GM21825 (cell line): ENCODE results near the gene RABEP2.
"Not testable (repeated sequence)": the region's sequence is repeated elsewhere in the genome, so short reads cannot be mapped to it uniquely, and the experiment has no call there.

Experiments used
- ATAC-seq: cut with Tn5 transposase; IDR thresholded peaks from one replicate; pipeline ENCODE4 v1.9.1; 2021; ENCODE audit warnings: mild to moderate bottlenecking, moderate library complexity; ENCODE audit not compliant: unreplicated experiment

The RABEP2 gene

DNA sequence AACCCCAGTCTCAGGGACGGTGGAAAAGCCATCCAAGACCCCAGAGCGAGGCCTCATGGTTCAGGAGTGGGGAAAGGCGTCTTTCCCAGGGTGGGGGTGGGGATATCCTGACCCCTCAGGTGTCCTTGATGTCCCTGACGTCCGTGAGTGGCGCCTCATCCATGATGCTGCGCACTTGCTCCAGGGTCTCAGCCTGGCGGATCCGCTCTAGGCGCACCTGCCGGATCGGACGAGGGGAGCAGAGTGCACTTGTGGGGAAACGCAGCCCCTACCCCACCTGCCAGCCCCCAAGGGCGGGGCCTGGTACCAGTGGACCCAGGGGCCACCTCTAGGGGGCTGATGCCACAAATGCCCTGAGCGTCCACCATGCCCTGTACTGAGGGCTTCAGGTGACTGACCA lies 20.2 kb downstream of the RABEP2 start:
- ATAC-seq, result no peak

DNA sequence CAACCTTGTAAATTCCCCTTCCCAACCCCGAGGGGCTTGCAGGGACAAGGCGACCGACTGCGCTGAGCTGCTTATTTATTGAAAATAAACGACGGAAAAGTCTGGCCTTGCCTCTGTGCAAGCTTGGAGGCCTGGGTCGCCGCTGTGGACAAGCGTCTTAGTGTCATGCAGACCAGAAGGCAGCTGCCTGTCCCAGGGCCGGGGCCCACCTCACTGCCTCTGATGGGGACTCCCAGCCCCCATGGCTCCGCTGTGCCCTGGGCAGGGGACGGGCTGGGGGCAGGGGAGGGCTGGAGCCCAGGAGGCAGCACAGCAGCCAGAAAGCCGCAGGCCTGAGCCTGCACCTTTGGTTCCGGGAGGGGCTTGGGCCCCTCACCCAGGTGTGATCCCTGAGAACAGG lies 20.7 kb downstream of the RABEP2 start:
- no peak for ATAC-seq

DNA sequence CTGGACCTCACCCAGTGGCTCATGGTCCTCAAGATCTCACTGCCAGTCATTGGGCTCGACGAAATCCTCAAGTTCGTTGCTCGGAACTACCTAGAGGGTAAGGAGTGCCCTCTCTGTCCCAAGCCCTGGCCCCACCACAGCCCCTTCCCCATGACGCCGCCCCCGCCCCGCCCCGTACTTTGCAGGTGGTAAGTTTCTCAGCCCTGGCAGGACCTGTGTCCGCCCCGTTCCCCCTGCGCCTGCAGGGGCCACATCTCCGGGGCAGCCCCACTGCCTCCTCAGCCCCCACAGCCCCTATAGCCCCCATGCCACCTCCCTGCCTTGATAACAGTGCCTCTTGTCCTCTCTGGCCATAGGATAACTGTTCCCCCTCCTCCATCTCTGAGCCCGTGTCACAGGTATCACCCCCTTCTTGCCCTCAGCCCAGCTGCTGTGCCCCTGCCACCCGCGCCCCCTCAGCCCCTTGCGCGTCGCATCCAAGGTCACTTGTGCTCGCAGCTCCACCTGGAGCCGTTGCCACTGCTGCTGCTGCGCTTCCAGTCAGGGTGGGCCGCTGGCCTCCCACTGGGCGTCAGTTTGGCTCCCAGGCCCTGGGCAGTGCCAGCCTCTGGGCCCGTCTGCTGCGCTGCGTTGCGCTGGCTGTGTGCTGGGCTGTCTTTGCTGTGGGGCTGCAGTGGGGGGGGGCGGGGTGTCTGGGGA lies 21.5 kb downstream of the RABEP2 start:
- ATAC-seq, result no peak

DNA sequence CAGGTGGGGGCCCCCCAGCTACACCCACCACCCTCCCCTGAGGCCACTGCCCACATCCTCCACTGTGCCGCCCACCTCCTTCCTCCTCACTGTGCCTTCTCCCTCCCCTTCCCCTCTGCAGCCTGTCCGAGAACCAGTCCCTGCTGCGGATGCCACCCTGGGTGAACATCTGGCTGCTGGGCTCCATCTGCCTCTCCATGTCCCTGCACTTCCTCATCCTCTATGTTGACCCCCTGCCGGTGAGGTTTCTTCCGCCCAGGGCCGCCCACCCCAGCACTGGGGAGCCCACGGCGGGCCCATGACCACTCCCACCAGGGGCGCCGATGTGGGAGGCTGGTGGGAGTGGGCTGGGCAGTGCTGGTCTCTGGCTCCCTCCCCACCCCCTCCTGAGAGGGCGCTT lies 22.1 kb downstream of the RABEP2 start:
- no peak for ATAC-seq

DNA sequence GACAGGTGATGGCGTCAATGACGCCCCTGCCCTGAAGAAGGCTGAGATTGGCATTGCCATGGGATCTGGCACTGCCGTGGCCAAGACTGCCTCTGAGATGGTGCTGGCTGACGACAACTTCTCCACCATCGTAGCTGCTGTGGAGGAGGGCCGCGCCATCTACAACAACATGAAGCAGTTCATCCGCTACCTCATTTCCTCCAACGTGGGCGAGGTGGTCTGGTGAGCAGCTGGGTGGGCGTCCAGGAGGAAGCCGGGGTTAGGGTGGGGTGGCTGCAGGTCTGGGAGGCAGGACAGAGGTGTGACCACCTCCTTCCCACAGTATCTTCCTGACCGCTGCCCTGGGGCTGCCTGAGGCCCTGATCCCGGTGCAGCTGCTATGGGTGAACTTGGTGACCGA lies 23.2 kb downstream of the RABEP2 start:
- ATAC-seq, result no peak

DNA sequence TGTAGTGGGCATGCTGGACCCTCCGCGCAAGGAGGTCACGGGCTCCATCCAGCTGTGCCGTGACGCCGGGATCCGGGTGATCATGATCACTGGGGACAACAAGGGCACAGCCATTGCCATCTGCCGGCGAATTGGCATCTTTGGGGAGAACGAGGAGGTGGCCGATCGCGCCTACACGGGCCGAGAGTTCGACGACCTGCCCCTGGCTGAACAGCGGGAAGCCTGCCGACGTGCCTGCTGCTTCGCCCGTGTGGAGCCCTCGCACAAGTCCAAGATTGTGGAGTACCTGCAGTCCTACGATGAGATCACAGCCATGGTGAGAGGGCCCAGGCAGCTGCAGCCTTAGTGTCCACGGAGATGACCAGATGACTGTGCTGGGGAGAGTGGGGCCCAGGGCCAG lies 24.4 kb downstream of the RABEP2 start:
- ATAC-seq, result no peak

DNA sequence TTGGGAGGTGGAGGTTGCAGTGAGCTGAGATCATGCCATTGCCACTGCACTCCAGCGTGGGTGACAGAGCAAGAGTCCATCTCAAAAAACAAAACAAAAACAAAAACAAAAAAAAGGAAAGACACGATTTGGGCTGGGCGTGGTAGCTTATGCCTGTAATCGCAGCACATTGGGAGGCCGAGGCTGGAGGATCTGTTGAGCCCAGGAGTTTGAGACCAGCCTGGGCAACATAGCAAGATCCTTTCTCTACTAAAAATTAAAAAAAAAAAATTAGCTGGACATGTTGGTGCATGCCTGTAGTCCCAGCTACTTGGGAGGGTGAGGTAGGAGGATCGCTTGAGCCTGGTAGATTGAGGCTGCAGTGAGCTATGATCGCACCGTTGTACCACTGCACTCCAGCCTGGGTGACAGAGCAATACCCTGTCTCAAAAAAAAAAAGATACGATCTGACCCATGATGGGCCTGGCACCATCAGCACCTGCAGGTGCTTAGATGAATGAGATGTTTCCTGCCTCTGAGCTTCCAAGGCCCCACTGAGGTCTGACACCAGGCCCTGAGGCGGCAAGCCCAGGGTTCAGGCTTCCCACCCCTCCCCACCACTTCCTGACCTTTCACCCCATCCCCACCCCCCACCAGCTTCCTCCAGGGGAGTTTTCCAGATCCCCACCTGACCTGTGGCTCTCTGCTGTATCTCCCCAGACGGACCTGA lies 25.0 kb downstream of the RABEP2 start:
- no peak for ATAC-seq

DNA sequence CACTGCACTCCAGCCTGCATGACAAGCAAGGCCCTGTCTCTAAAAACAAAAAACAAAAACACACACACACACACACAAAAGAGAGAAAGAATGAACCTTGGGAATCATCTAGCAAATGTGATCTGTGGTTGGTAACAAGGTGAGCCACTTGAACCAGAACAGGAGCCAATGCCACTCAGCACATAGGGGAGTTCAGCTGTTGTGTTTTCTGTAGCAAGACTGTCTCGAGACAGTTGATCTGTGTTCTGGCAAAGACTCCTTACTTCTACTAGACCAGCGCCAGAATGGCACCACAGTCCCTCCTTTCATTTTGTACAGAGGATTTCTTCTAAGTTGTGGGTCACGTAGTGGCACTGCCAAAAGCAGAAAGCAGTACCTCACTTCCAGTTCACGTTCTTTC lies 26.1 kb downstream of the RABEP2 start:
- no peak for ATAC-seq

DNA sequence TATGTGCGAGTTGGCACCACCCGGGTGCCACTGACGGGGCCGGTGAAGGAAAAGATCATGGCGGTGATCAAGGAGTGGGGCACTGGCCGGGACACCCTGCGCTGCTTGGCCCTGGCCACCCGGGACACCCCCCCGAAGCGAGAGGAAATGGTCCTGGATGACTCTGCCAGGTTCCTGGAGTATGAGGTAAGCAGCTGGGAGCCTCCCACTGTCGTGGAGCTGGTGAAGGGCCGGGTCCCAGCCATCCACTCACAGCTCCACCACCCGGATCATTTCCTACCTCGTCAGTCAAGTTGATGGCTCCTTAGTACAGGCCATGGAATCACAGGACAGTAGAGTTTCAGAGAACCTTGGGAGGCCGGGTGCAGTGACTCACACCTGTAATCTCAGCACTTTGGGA lies 26.8 kb downstream of the RABEP2 start:
- no peak for ATAC-seq

DNA sequence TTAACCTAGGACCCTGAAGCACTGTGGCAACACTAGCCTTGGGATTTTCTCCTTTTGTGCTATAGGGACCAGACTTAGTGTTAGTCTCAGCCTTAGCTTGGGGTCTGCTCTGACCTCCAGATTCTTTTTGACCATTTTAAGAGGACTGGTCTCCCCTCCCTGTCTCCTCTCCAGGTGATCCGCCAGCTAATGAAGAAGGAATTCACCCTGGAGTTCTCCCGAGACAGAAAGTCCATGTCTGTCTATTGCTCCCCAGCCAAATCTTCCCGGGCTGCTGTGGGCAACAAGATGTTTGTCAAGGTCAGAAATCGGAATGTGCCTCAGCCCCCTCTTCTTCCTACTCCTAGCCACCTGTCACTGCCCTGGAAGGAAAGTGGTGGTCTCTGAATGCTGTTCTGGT lies 27.2 kb downstream of the RABEP2 start:
- ATAC-seq, result no peak

DNA sequence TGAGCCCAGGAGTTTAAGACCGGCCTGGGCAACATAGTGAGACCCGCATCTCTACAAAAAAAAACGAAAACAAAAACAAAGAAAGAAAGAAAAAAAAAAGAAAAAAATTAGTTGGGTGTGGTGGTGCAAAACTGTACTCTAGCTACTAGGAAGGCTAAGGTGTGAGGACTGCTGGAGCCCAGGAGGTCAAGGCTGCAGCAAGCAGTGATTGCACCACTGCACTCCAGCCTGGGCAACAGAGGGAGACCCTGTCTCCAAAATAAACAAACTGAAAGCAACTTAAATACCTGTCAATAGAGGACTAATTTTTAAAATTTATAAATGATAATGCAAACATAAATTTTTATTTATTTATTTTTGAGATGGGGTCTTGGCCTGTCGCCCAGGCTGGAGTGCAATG lies 29.4 kb downstream of the RABEP2 start:
- no peak for ATAC-seq

DNA sequence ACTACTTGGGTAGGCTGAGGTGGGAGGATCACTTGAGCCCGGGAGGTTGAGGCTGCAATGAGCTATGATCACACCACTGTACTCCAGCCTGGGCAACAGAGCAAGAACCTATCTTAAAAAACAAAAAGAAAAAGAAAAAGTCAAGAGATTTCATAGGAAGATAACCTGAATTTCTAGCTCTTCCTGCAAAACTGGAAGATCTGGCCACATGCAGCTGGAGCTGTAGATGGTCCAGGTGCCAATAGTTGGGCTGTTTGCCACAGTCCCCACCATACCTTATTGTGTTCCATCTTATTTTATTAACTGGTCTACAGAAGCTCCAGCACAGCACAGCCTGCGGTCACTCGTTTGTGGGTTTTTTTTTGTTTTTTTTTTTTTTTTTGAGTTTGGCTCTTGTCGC lies 31.7 kb downstream of the RABEP2 start:
- ATAC-seq, result no peak

DNA sequence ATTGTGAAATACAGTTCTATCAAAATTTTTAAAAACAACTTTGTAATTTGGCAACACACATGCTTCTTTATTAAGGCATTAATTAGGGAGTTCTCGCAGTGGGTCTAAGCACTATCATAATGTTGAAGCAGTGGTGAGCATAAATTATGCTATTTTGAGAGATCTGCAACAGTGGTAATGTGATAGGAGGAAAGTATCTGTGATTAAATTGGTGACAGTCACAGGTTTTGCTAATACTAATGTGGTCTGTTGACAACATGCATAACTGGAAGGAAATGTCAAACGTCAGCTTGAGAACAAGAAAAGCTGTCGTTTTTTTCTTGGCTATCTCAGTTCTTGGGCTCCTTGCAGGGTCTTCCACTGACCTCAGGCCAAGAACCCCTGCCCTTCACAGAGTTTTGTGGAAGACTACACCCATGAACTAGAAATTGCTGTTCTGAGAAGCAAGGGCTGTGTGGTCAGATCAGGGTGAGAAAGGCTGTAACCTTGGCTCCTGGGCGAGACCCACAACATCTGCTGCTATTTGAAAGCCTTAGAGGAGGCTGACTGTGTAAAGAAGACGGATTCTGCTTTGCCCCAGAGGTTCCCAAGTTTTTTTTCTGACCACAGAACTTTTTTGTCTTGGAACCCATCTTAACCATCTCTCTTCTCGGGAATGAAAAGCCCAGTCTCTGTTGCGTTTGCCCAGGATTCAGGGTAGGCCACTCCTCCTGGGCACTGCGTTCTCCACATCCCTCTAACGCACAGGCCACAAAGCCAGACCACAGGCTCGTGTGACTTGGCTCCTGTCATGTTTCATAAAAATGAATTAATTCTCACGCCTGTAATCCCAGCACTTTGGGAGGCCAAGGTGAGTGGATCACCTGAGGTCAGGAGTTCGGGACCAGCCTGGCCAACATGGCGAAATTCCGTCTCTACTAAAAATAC lies 32.8 kb downstream of the RABEP2 start:
- ATAC-seq, result no peak

DNA sequence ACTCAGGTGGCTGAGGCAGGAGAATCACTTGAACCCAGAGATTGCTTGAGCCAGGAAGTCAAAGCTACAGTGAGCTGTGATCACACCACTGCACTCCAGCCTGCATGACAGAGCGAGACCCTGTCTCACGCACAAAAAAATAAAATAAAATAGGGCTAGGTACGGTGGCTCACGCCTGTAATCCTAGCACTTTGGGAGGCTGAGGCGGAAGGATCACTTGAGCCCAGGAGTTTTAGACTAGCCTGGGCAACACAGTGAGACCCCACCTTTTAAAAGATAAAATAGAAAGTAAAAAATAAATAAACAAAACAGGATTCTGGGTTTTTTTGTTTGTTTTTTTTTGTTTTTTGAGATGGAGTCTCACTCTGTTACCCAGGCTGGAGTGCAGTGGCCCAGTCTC lies 34.7 kb downstream of the RABEP2 start:
- not testable (repeated sequence) for ATAC-seq

DNA sequence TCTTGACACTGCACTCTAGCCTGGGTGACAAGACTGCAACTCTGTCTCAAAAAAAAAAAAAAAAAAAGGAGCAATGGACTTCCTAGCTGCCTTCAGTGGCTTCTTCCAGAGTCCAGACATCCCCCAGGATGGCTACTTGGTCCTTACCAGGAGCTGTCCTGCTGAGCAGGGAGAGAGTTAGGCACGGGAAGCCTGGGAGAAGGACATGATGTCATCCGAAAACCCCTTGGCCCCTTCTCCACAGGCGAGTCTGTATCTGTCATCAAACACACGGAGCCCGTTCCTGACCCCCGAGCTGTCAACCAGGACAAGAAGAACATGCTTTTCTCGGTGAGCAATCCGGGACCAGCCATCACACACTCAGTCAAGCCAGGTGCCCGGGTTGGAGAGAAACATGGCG lies 38.1 kb downstream of the RABEP2 start:
- ATAC-seq, result no peak

DNA sequence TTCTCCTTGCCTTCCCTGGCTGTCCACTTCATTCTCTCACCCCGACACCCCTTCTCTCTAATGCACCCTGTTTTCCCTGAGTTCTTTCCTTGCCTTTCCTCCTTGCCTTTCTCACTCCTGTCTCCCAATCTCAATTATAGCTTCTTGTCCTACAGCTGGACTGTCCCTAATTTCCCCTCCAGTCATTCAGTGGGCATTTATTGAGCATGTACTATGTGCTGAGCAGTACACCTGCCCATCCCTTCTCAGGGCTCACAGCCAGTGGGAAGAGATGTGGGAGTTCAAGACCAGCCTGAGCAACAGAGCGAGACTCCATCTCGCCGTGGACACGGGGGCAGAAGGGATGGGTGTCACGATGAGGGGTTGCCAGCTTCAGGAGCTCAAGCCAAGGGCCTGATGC lies 41.0 kb downstream of the RABEP2 start:
- no peak for ATAC-seq

DNA sequence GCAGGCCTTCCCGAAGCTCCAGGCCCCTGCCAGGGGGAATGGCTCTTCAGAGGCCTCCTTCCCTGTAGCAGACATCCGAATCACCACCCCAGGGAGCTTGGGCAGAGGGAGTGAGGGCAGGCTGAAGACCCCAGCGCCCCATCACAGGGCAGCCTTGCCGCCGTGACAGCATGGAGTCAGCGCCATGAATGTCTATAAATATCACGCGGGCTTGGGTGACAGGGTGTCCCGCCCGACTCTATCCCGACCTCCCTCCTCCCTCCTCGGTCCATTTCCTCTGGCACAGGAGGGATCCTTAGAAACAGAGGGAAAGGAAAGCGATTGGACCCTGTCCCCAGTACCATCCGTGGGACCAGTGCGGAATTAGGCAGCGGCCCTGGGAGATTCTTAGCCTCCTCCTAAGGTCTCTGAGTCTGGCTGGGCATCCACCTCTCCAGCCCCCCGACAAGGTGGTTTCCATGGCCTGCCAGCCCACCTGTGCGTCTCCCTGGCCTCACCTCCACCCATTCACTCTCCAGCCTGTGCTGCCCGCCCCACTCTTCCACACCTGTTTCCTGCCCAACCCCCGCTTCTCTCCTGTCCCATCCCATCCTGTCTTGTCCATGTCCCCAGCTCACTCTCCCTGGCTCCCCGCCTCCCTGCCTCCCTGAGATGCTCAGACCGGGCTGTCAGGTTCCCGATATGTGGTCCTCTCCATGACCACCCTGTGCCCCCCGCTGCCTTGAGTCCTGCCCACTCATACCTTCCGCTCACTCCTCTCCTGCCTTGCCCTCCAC lies 41.6 kb downstream of the RABEP2 start:
- ATAC-seq, result no peak

DNA sequence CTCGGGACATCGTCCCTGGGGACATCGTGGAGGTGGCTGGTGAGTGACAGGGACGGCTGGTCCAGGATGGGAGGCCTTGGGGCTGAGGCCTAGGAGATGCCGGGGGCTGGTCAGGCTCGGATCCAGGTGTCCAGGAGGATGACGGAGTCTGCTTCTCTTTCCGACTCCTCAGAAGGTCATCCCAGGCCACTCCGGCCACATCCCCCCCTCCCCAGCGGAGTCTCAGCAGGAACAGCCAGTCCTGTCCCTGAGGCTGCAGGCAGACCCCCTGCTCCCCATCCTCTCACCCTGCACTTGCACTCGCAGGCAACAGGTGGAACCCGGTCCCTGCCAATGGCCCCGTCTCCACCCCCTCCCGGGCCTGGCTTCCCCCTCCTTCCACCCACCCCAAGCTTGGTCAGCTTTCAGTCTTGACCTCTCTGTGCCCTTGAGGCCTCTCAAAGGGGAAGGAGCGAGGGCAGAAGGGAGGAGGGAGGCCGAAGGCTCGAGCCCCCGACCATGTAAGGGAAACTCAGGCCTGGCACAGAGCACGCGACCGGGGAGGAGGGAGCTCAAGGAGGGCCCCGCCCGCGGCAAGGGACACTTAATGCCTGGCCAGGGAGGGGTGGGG lies 42.4 kb downstream of the RABEP2 start:
- no peak for ATAC-seq

DNA sequence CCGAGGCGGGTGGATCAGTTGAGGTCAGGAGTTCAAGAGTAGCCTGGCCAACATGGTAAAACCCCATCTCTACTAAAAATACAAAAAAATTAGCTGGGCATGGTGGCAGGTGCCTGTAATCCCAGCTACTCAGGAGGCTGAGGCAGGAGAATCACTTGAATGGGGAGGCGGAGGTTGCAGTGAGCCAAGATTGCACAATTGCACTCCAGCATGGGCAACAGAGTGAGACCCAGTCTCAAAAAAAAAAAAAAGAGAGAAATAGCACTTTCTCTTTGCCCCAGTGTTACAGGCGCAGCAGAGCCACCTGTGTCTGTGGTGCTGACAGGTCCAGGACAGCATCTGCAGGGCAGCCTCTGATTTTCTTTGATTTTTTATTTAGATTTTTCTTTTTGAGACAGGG lies 43.5 kb downstream of the RABEP2 start:
- ATAC-seq, result not testable (repeated sequence)

DNA sequence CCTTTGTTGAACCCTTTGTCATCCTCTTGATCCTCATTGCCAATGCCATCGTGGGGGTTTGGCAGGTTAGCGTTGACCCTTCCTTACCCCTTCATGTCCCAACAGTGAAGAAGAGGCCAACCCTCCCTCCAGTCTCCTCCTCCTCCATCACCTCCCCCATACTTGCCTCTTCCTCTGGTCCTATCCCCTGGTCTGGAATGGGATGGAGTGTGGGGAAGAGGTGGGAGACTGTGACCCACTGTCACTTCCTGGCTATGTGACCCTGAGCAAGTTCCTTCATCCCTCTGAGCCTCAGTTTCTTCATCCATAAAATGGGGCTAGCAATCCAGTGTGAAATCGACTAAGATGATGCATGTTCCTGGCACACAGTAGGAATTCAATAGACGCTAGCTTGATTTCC lies 44.1 kb downstream of the RABEP2 start:
- ATAC-seq, result no peak

DNA sequence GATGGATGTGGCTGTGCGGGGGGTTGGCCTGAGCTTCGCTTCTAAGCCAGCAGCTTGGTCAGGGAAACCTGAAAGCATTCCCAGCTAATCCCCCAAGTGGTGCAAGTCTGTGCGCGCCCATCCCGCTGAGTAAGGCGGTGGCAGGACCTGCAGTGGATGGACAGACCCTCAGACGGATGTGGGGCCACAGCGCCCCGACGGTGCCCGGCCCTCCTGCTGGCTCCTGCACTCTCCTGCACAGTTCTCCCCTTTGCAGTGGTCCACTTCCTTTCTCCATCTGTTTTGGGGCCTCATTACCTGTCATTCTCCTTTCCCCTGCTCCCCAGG lies 44.5 kb downstream of the RABEP2 start:
- ATAC-seq, result no peak
